ENCODE measurements around the gene TMEM94.
"Not testable (repeated sequence)": the region's sequence is repeated elsewhere in the genome, so short reads cannot be mapped to it uniquely, and the experiment has no call there.

TMEM94 gene

GRCh38 chr17:75477490-75477862 is 21.0 kb downstream of the TMEM94 start:
- not testable (repeated sequence) for DNase-seq

- no peak for DNase-seq
These were observed 22.1 kb downstream of the TMEM94 start for GRCh38 chr17:75478508-75478907.

DNA sequence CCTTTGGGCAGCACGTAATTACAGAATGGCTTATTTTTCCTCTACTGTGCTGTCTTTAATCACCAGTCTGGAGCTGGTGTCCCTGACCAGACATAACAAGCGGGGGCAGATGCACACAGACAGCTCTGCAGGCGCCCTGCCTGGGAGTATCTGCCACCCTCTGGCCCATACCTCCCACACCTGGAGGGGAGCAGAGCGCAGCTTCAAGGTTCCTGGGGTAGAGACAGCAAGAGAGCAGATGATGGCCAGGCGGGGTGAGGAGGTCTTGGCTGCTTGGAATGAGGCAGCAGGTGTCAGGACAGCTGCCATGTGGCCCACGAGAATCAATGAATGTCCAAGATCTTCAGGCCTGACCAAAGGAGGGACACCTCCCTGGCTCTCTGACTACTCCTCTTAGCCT is 23.8 kb downstream of the TMEM94 start:
- no peak for DNase-seq

- no peak for DNase-seq
These were observed 25.0 kb downstream of the TMEM94 start for GRCh38 chr17:75481194-75482068.

DNA sequence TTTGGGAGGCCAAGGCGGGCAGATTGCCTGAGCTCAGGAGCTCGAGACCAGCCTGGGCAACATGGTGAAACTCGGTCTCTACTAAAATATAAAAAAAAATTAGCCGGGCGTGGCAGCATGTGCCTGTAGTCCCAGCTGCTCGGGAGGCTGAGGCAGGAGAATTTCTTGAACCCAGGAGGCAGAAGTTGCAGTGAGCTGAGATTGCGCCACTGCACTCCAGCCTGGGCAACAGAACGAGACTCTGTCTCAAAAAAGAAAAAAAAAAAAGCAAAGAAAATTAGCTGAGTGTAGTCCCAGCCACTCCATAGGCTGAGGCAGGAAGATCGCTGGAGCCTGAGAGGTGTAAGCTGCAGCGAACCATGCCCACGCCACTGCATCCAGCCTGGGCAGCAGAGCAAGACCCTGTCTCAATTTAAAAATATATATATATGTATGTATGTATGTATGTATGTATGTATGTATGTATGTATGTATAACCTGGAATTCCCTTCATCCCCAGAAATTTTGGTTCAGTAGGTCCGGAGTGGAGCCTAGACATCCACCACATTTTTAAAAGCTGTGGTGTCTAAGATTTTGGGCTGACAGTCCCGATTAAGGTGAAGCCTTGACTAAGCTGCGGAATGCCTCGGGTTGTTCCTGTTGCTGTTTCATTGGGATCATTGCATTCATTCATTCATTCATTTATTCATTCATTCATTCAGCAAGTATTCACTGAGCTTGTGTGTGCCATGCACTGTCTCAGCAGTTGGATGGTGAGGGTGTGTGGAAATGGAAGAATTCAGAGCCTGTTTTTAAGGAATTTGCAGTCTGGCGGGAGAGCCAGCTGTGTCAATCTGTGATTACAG is 25.9 kb downstream of the TMEM94 start:
- DNase-seq = no peak

GRCh38 chr17:75485688-75486087 is 29.3 kb downstream of the TMEM94 start:
- DNase-seq = no peak

DNA sequence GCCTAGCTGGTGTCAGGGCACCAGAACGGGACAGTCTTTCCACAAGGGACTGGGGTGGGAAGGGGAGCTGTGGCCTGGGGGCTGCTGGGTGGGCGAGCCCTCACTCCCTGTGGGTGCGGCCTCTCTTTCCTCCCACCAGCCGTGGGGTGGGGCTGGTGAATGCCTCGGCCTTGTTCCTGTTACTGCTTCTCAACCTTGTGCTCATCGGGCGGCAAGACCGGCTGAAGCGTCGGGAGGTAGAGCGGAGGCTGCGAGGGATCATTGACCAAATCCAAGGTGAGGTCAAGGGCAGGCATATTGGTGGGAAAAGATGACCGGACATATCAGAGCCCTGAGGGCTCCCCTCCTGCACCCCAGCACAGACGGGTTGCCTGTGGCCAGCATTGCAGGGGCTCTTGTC is 29.7 kb downstream of the TMEM94 start:
- DNase-seq = no peak

DNA sequence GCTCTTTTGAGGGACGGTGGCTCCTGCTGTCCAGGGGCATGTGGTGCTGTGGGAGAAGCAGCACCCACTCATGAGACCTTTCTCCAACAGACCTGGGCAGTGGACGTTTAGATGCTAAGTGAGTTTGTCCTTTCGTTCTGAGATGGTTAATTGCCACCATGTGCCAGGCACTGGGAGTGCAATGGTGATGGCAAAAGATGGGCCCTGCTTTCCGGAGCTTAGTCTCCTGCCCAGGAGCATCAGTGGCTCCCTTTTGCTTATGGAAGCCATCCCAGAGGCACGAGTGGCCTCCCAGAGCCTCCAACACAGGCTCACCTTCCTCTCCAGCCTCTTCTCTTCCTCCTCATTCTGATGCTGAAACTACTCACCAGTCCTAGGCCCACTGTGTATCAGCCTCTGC is 30.5 kb downstream of the TMEM94 start:
- no peak for DNase-seq

DNA sequence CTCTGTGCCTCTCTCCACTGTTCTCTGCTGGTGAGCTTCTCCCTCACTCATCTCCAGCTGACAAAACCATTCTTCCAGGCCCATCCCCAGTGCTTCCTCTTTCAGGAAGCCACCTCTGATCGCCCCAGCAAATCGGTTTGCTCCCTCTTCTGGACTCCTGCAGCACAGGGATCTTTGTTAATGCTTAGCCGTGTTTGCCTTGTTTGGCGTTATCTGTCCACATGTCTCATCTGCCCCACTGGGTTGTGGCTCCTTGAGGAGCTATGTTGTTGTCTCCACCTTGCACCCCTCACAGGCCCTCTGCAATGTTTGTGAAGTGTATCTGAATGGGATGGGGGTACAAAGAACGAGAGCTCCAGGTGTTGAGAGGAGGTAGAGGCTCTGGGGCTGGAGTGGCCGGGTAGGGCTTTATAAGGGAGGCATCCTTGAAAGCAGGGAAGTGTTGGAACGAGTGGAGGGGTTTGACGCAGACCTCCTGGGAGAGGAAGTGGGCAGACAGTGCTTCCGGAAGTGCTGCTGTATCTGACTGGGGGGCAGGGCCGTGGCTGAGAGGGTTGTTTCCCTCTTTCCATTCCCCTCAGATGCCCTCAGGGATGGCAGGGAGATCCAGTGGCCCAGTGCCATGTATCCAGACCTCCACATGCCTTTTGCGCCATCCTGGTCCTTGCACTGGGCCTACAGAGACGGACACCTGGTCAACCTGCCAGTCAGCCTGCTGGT is 31.1 kb downstream of the TMEM94 start:
- DNase-seq = peak; percentile 81

- no peak for DNase-seq
These were observed 32.5 kb downstream of the TMEM94 start for GRCh38 chr17:75488693-75489510.

DNA sequence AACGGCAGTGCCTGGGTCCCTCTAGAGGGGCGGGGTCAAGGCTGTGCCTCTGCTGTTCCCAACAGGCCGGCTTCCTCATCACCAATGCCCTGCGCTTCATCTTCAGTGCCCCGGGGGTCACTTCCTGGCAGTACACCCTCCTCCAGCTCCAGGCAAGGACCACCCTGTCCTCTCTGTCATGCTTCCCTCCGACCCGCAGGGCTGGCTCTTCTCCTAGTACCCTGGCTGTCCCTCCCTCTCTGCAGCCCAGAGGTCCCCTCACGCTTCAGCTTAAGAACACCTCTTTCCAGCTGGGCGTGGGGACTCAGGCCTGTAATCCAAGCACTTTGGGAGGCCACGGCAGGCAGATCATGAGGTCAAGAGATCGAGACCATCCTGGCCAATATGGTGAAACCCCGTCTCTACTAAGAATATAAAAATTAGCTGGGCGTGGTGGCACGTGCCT is 33.1 kb downstream of the TMEM94 start:
- no peak for DNase-seq

- no peak for DNase-seq
These were observed 33.8 kb downstream of the TMEM94 start for GRCh38 chr17:75490173-75490743.

GRCh38 chr17:75490953-75491649 is 34.7 kb downstream of the TMEM94 start:
- no peak for DNase-seq

GRCh38 chr17:75491680-75492079 is 35.2 kb downstream of the TMEM94 start:
- no peak for DNase-seq

DNA sequence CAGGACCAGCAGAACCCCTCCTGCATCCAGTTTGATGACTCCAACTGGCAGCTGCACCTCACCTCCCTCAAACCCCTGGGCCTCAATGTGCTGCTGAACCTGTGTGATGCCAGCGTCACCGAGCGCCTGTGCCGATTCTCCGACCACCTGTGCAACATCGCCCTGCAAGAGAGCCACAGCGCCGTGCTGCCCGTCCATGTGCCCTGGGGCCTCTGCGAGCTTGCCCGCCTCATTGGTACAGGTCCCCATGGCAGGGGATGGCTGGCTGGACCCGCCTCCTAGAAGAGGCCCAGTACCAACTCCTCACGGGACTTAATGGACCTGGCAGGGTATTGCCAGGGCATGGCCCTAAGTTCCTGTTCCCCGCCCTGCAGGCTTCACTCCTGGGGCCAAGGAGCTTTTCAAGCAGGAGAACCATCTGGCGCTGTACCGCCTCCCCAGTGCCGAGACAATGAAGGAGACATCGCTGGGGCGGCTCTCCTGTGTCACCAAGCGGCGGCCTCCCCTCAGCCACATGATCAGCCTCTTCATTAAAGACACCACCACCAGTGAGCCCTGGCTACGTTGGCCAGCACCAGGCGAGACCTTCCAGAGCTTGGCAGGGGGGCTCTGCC is 36.2 kb downstream of the TMEM94 start:
- DNase-seq = no peak

DNA sequence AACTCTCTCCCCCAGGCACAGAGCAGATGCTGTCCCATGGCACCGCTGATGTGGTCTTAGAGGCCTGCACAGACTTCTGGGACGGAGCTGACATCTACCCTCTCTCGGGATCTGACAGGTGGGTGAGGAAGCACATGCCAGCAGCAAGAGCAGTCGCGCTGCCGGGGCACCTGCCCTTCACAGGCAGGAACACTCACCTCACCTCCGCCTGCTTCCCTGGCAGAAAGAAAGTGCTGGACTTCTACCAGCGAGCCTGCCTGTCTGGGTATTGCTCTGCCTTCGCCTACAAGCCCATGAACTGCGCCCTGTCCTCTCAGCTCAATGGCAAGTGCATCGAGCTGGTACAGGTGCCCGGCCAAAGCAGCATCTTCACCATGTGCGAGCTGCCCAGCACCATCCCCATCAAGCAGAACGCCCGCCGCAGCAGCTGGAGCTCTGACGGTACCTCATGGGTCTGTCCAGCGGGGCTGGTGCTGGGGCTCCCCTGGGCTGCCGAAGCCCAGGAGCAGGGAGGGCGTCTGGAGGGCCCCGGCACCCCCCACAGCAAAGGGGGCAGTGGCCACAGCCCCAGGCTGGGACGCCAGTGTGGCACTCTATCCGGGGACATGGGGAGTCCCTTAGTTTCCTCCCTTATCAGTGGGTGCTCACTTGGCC is 37.2 kb downstream of the TMEM94 start:
- no peak for DNase-seq

- no peak for DNase-seq
These were observed 38.0 kb downstream of the TMEM94 start for GRCh38 chr17:75494326-75494877.

DNA sequence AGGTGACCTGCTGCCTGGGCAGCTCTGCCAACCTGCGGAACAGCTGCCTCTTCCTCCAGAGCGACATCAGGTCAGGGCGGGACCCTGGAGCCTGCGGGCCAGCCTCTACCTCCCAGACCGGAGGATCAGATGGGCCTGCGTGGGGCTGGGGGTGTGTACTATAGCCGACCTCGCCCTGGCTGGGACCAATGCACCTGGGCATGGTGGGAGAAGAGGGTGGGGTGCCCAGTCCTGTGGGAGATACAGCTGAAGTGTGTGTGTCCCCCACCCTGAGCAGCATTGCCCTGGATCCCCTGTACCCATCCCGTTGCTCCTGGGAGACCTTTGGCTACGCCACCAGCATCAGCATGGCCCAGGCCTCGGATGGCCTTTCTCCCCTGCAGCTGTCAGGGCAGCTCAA is 39.6 kb downstream of the TMEM94 start:
- DNase-seq = no peak

DNA sequence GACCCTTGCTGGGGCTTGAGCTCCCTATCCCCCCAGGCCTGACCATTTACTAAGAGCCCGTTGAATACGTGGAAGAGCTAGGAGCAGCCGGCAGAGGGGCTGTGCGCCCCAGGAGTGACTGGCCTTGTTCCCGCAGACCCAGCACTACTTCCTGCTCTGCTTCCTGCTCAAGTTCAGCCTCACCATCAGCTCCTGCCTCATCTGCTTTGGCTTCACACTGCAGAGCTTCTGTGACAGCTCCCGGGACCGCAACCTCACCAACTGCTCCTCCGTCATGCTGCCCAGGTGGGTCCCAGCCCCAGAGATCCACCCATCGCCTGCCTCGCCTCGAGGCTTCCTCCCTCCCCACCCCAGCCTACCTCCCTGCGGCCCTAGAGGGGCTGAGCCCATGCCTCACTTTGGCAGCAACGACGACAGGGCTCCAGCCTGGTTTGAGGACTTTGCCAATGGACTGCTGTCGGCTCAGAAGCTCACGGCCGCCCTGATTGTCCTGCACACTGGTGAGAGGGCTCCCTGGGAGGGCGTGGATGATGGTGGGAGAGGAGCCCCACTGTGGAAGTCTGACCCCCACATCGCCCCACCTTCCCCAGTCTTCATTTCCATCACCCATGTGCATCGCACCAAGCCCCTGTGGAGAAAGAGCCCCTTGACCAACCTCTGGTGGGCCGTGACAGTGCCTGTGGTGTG is 41.7 kb downstream of the TMEM94 start:
- DNase-seq = no peak
